LoVo (cell line): ENCODE data around the gene SEMA4D.

Source experiments
- DNase-seq: peaks from one replicate; pipeline ENCODE4 v3.0.0-alpha.2; 2016; ENCODE audit warnings: low spot score

Gene SEMA4D

GRCh38 chr9:89502038-89502601 is 4.2 kb upstream of the SEMA4D start:
- DNase-seq: no peak

DNA sequence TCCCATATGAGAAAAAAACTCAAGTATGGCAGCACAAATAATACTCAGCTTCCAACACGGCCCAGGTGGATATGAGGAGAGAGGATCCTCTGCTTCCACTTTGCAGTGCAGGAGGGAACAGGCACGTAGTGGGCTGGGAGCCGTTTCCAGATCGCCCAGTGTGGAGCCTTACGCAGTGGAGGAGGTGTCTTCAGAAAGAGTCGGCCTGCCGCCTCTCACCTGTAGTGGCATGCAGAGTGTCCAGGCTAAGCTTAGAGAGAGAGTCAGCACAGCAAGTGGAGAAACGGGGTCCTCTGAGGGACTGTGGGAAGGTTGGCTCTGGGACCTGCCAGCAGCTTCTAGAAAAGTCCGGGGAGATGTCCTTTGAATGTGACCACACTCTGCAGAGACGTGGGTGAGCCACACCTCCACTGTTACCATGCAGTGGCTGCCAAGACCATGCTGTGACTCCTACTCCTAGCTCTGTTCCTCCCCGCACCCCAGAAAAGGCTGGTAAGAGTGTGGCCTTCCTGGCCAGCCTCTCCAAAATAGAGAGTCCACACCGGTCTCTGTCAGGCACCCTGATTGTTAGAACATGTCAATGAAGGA is 3.5 kb upstream of the SEMA4D start:
- no peak for DNase-seq

DNA sequence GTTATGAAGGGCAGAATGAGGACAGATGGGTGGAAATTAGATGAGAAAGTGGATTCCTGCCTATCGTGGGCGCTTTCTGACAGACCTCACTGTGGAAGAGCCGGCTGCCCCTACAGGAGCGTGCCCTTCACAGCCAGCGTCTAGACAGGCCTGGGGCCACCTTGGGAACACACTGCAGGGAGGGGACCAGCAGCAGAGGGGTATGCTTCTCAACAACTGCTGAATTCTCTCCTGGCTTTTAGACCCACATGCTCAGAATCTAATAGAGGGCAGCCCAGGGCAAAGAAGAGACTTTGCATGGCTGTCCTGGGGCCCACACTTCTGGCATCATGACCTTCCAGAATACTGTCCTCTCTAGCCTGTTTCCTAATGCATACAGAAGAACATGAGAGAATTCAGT is 2.1 kb upstream of the SEMA4D start:
- no peak for DNase-seq

DNA sequence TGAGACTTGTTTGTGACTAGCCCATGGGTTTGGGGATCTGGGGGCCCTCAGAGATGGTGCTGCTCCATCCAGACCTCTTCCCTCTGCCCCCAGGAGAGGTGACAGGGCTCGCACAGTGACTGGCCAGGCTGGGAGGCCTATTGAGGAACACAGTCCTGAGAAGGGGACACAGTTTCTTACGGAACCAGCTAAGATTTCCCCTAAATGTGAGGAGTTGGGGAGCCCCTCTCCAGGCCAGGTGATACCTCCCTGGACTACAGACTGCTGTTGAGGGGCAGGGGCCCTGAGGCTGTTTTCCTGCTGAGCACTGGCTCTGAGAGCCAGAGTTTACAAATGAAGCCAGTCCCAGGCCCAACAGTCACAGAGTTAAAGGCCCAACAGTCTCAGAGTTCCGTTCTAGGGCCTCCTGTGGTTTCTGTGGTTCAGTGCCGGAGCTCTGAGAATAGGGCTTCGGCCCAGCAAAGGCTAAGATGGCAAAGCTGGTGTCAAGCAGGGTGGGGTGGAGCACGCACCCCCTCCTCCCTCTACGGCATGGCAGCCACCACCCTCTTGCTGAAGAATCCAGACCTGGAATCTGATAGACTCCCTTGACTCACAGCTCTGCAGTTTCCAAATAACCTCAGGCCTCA is 1.1 kb upstream of the SEMA4D start:
- DNase-seq: no peak

- DNase-seq: no peak
These were observed 503 bp downstream of the SEMA4D start for GRCh38 chr9:89497257-89497963.

- DNase-seq: no peak
These were observed 1.2 kb downstream of the SEMA4D start for GRCh38 chr9:89496645-89497256.

GRCh38 chr9:89495824-89496560 is 1.9 kb downstream of the SEMA4D start:
- no peak for DNase-seq

DNA sequence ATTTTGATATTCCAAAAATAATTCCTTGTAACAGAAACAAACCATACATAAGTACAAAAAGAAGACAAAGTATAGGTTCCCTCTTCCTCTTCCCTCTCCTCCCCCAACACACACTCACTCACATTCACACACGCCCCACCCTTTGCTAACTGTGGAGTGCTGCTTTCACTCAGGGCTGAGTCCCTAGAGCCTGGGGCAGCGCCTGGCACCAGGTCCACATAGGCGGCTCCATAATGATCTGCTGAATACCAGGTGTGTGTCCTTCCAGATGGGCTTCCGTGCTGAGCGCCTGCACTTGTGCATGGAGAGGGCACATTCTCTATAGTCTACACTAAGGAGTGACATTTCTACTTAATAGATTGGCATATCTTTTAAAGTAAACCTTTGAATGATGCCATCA is 3.7 kb downstream of the SEMA4D start:
- DNase-seq: no peak

DNA sequence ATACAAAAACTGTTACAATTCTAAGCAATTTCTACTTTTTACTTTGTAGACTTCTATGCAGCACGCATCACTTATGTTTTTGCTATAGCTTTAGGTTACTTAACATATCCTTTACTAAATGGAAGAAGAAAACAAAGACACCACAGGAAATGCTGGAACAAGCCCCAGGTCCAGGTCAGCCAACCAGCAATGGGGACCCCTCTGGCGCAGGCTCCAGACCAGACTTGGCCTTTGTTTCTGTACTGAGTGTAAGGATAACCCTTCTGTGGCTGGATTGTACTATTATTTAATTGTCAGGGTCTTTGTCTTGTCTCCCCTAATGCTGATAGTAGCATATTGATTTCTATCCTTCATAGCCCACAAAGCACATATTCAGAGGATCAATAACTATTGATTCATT is 4.2 kb downstream of the SEMA4D start:
- no peak for DNase-seq

- DNase-seq: no peak
These were observed 4.7 kb downstream of the SEMA4D start for GRCh38 chr9:89493181-89493580.

- DNase-seq: no peak
These were observed 5.3 kb downstream of the SEMA4D start for GRCh38 chr9:89492586-89492985.

- DNase-seq: no peak
These were observed 6.2 kb downstream of the SEMA4D start for GRCh38 chr9:89491694-89492093.

GRCh38 chr9:89489548-89490530 is 8.1 kb downstream of the SEMA4D start:
- DNase-seq: no peak

DNA sequence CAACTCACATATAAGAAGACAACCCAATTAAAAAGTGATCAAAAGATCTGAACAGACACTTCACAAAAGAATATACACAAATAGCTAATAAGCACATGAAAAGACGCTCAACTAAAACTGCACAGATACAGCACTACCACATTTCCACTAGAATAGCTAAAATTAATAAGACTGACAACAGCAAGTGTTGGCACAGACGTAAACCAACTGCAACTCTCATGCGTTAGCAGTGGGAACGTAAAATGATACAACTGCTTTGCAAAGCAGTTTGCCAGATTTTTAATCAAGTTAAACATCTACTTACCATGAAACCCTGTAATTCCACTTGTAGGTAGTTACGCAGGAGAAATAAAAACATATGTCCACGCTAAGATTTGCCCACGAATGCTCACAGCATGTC is 9.0 kb downstream of the SEMA4D start:
- DNase-seq: no peak

DNA sequence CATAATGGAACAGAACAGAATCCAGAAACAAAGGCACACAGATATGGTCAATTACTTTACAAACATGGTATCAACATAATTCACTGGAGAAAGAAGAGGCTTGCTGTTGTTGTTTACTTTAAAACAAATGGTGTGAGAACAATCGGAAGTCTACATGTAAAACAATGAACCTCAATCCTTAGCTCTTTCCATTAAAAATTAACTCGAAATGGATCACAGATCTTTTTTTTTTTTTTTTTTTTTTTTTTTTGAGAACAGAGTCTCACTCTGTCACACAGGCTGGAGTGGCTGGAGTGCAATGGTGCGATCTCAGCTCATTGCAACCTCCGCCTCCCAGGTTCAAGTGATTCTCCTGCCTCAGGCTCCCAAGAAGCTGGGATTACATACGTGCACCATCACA is 9.8 kb downstream of the SEMA4D start:
- DNase-seq: no peak

- no peak for DNase-seq
These were observed 11.2 kb downstream of the SEMA4D start for GRCh38 chr9:89486681-89487080.

- DNase-seq: no peak
These were observed 13.2 kb downstream of the SEMA4D start for GRCh38 chr9:89484475-89485404.

DNA sequence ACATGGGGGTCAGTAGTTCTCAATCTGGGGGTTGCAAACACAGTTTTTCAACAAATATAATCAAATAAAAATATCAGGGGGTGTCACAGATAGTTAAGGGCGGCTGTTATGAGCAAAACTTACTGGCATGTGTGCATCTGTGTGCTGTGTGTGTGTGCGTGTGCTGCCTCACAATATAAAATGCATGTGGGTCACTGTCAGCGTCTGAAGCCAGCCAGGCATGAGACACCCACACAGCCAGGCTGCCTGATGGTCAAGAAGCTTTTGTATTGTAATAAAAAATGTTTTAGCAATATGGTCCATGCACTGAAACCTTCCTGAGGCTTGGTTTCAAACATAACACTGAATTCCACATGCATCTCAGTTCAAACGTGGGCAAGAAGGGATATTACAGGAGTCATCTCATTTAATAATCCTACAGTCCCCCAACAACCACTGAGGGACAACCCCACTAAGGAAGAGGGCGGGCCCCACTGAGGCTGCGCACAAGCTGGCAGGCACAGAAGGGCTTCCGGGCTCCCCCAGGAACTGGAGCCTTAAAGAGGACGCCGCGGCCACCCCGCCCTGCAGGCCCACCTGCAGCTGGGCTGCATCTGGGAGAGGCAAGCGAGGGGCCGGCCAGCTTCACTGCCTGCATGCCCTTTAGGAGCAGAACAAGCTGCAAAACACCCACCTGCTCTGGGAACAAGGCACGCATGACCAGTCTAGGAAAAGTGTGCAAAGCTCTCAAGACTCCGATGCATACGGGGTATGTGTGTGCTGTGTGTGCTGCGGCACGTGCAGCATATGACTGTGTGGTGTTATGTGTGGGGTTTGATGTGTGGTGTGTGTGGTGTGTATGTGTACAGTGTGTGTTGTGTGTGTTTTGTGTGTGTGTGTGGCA is 14.1 kb downstream of the SEMA4D start:
- no peak for DNase-seq

DNA sequence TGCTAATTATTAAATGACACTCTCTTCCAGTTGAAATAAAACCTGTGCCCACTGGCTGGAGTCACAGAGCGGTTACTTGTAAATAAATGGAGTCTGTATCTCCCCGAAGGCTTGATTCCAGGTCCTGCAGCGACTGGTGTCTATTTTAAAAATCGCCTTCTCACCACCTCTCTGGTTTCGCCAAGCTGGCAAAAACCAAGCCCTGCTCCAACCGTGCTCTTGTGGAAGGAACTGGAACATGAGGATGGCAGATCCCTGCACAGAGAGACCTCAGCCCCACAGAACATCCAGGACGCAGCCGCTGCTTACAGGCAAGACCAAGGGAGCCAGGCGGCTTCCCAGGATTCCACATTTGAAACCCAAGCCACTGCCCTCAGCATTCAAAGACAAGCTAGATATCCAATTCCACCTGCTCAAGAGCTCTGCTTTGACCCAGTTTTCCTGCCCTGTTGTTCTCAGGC is 15.0 kb downstream of the SEMA4D start:
- DNase-seq: no peak
